ENCODE results near the gene DRC1. TPM values are rescaled to one million over a fixed set of nuclear protein-coding genes. Genes with fewer than 3 reads are reported as not detected.

DRC1 gene
- total RNA-seq, 1 experiment from 2014 or later = not detected

GRCh38 chr2:26384597-26384996, 17.1 kb upstream of the DRC1 start:
- no peak overlapping the region for H3K4me3 ChIP-seq (replicated peaks in 1 of 2; ENCODE audit: low read depth in 1 of 2, low read length in 2 of 2)
- 0 out of 2 replicates have a peak, but pooled peaks cover 3% of the 10 kb centered on the region for H4K20me1 ChIP-seq (ENCODE audit: insufficient read depth)
- DNase-seq (ENCODE audit: low read depth, low spot score) = no peak
- TF ChIP-seq CBX3 (IDR thresholded peaks at IDR 0.05; ENCODE audit: low read depth) (no peak), EZH2phosphoT487 (IDR thresholded peaks at IDR 0.05; ENCODE audit: borderline replicate concordance) (no peak), ZNF274 (IDR thresholded peaks at IDR 0.05; ENCODE audit: low read depth, low read length) (no peak), TCF7L2 (IDR thresholded peaks at IDR 0.05; ENCODE audit: borderline replicate concordance, extremely low read depth, insufficient read depth, insufficient read length) (no peak), SIN3A (IDR thresholded peaks at IDR 0.05; ENCODE audit: low read depth) (no peak), ZFX (IDR thresholded peaks at IDR 0.05) (no peak)
- no TSS peak for BruUV-seq (replicated peaks)
- H3K9me2 ChIP-seq (ENCODE audit: insufficient read depth) = no peaks in the 10 kb centered on the region
- H3K4me1 ChIP-seq (ENCODE audit: control insufficient read depth in 1 of 2, insufficient read depth in 2 of 2, low read length in 2 of 2) = no peaks in the 10 kb centered on the region
- CTCF ChIA-PET = no interaction called here
- RAD21 ChIA-PET (ENCODE audit: low non-redundant PET in 1 of 2, low total read pairs in 2 of 2, uncharacterized antibody in 2 of 2, unreplicated experiment in 2 of 2) = no interaction called here
- H2AFZ ChIP-seq (ENCODE audit: low read depth, low read length, poor library complexity, severe bottlenecking) = no peak overlapping the region
- no peaks in the 10 kb centered on the region for H3K27me3 ChIP-seq (ENCODE audit: insufficient read depth, low read length)
- peaks cover 10% of the 10 kb centered on the region; the same call in 1 of the 2 replicates for H3K79me2 ChIP-seq (ENCODE audit: insufficient read depth, low read length)
- POLR2A ChIA-PET = no interaction called here
- intact Hi-C loops (cut with micrococcal nuclease) = no loop called here
- H3K4me2 ChIP-seq (ENCODE audit: low read length) = no peak overlapping the region
- peaks cover 17 to 30% of the 10 kb centered on the region in 2 experiments for H3K36me3 ChIP-seq (ENCODE audit: control insufficient read depth in 1 of 2, insufficient read depth in 2 of 2, low read length in 2 of 2)
- H3K27ac ChIP-seq (ENCODE audit: low read depth, low read length) = no peak overlapping the region
- H3K9me3 ChIP-seq (ENCODE audit: control insufficient read depth in 1 of 2, insufficient read depth in 1 of 2, low read depth in 1 of 2, low read length in 2 of 2) = no peaks in the 10 kb centered on the region
- no peak overlapping the region for H3K9ac ChIP-seq (ENCODE audit: low read length)
- ATAC-seq = no peak

GRCh38 chr2:26387189-26387588, 14.5 kb upstream of the DRC1 start:
- H3K9me3 ChIP-seq (ENCODE audit: control insufficient read depth in 1 of 2, insufficient read depth in 1 of 2, low read depth in 1 of 2, low read length in 2 of 2) = no peaks in the 10 kb centered on the region
- no peak overlapping the region for H3K27ac ChIP-seq (ENCODE audit: low read depth, low read length)
- no peaks in the 10 kb centered on the region for H3K27me3 ChIP-seq (ENCODE audit: insufficient read depth, low read length)
- H3K9ac ChIP-seq (ENCODE audit: low read length) = no peak overlapping the region
- peaks cover 22% of the 10 kb centered on the region in 2 experiments for H3K36me3 ChIP-seq (ENCODE audit: control insufficient read depth in 1 of 2, insufficient read depth in 2 of 2, low read length in 2 of 2)
- DNase-seq (ENCODE audit: low read depth, low spot score) (no peak), ATAC-seq (no peak)
- no TSS peak for BruUV-seq (replicated peaks)
- CTCF ChIA-PET = no interaction called here
- no peaks in the 10 kb centered on the region for H4K20me1 ChIP-seq (ENCODE audit: insufficient read depth)
- H3K4me1 ChIP-seq (ENCODE audit: control insufficient read depth in 1 of 2, insufficient read depth in 2 of 2, low read length in 2 of 2) = no peaks in the 10 kb centered on the region
- H3K4me2 ChIP-seq (ENCODE audit: low read length) = no peak overlapping the region
- no peaks in the 10 kb centered on the region for H3K79me2 ChIP-seq (ENCODE audit: insufficient read depth, low read length)
- H2AFZ ChIP-seq (ENCODE audit: low read depth, low read length, poor library complexity, severe bottlenecking) = no peak overlapping the region
- POLR2A ChIA-PET = no interaction called here
- intact Hi-C loops (cut with micrococcal nuclease) = no loop called here
- RAD21 ChIA-PET (ENCODE audit: low non-redundant PET in 1 of 2, low total read pairs in 2 of 2, uncharacterized antibody in 2 of 2, unreplicated experiment in 2 of 2) = no interaction called here
- TF ChIP-seq SIN3A (IDR thresholded peaks at IDR 0.05; ENCODE audit: low read depth) = no peak
- TF ChIP-seq ZFX (IDR thresholded peaks at IDR 0.05) = no peak
- no peak for TF ChIP-seq TCF7L2 (IDR thresholded peaks at IDR 0.05; ENCODE audit: borderline replicate concordance, extremely low read depth, insufficient read depth, insufficient read length)
- TF ChIP-seq SP1 (IDR thresholded peaks at IDR 0.05; ENCODE audit: low read depth) = no peak
- TF ChIP-seq CEBPB (IDR thresholded peaks at IDR 0.05; ENCODE audit: low read depth) = no peak
- no peak for TF ChIP-seq EZH2 (IDR thresholded peaks at IDR 0.05)
- TF ChIP-seq RAD21 (IDR thresholded peaks at IDR 0.05; ENCODE audit: low read depth) = no peak
- no peak for TF ChIP-seq JUND (IDR thresholded peaks at IDR 0.05)
- TF ChIP-seq EGR1 (IDR thresholded peaks at IDR 0.05; ENCODE audit: low read depth) = no peak
- no peak for TF ChIP-seq SRF (IDR thresholded peaks at IDR 0.05; ENCODE audit: low read depth)
- TF ChIP-seq FOSL1 (IDR thresholded peaks at IDR 0.05; ENCODE audit: low read depth) = no peak
- TF ChIP-seq ZBTB33 (IDR thresholded peaks at IDR 0.05; ENCODE audit: extremely low read depth, insufficient replicate concordance, low read length) = no peak
- TF ChIP-seq ZNF274 (IDR thresholded peaks at IDR 0.05; ENCODE audit: low read depth, low read length) = no peak
- TF ChIP-seq CTCF (IDR thresholded peaks at IDR 0.05 in 2 of 3, conservative IDR thresholded peaks at IDR 0.05 in 1 of 3; ENCODE audit: borderline replicate concordance in 1 of 3, insufficient read depth in 1 of 3, low read depth in 2 of 3, low read length in 2 of 3) = no peak
- TF ChIP-seq POLR2A (IDR thresholded peaks at IDR 0.05; ENCODE audit: borderline replicate concordance, extremely low read depth, insufficient read depth, insufficient read length) = no peak
- TF ChIP-seq YY1 (IDR thresholded peaks at IDR 0.05; ENCODE audit: extremely low read depth, insufficient replicate concordance, low read depth, low read length) = no peak
- no peak for TF ChIP-seq CBX3 (IDR thresholded peaks at IDR 0.05; ENCODE audit: low read depth)
- TF ChIP-seq MAX (IDR thresholded peaks at IDR 0.05) = no peak
- no peaks in the 10 kb centered on the region for H3K9me2 ChIP-seq (ENCODE audit: insufficient read depth)
- no peak overlapping the region for H3K4me3 ChIP-seq (replicated peaks in 1 of 2; ENCODE audit: low read depth in 1 of 2, low read length in 2 of 2)
